Measurements from ENCODE around the gene TMEM59. TPM values are rescaled to one million over a fixed set of nuclear protein-coding genes. Genes with fewer than 3 reads are reported as not detected.

The TMEM59 gene
- polyA plus RNA-seq, 1 donor, result 357 TPM

GRCh38 chr1:53984726-53985125, 68.3 kb downstream of the TMEM59 start:
- no peak for DNase-seq

DNA sequence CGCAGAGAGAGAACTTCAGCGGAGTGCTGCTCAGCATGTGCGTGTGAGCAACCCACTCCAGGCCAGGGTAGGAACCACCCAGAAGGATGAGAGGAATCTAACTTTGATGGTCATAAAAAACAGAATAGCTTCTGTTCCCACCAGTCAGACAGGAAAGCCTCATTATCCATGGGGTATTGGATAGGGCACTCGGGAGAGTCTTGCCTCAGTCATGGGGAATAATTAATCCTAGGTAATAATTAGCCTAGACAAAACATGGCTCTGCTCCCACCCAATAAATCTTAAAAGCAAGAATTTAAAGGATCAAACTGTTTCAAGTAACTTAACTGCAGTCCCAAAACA, 70.3 kb downstream of the TMEM59 start:
- DNase-seq, result peak; percentile 37

- DNase-seq, result peak; percentile 36
Measured at GRCh38 chr1:53982034-53982762, 70.8 kb downstream of the TMEM59 start.

DNA sequence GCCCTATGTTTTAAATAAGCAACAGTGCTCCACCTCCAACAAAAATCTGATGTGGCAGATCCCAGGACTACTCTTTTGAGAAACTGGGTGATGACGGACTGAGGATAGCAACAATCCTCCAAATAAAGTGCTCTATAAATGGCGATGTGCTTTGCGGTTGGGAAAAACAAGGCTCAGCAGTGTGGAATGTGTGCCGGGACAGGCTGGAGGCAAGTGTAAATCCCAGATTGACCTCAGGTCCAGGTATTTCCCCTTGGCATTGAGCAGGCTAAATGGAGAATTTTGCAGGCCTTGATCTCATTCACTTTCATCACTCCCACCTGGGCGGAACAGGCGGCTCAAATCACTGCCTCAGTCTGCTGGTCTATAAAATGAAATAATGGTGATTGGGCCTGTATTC, 71.8 kb downstream of the TMEM59 start:
- no peak for DNase-seq

- DNase-seq, result no peak
Measured at GRCh38 chr1:53979712-53980450, 73.1 kb downstream of the TMEM59 start.

Other genes with a start within 250 kb of the TMEM59 start
- gene NDC1, start 214.9 kb downstream of the TMEM59 start, polyA plus RNA-seq (ENCODE audit: insufficient read length), result 38.9 TPM
- gene YIPF1, start 163.4 kb downstream of the TMEM59 start, polyA plus RNA-seq (ENCODE audit: insufficient read length), result 37.7 TPM
- 7.6 TPM for gene DIO1, start 159.0 kb downstream of the TMEM59 start, polyA plus RNA-seq (ENCODE audit: insufficient read length)
- gene IFT25, start 107.5 kb downstream of the TMEM59 start, polyA plus RNA-seq (ENCODE audit: insufficient read length), result 68.2 TPM
- gene LRRC42, start 106.9 kb downstream of the TMEM59 start, polyA plus RNA-seq (ENCODE audit: insufficient read length), result 44.1 TPM
- not detected for gene LDLRAD1, start 35.0 kb downstream of the TMEM59 start, polyA plus RNA-seq (ENCODE audit: insufficient read length)
- gene TCEANC2, start 404 bp upstream of the TMEM59 start, polyA plus RNA-seq (ENCODE audit: insufficient read length), result 9.4 TPM
- 0.08 TPM for gene CDCP2, start 99.8 kb upstream of the TMEM59 start, polyA plus RNA-seq (ENCODE audit: insufficient read length)
- gene CYB5RL, start 146.8 kb upstream of the TMEM59 start, polyA plus RNA-seq (ENCODE audit: insufficient read length), result 10.0 TPM
- gene MRPL37, start 147.0 kb upstream of the TMEM59 start, polyA plus RNA-seq (ENCODE audit: insufficient read length), result 81.9 TPM

All from left kidney (tissue), 2 donors.